Ovary (tissue), 3 donors: ENCODE results near the gene CFAP206.

Source experiments
- EP300 ChIP-seq: sonication (generic); formaldehyde crosslinking; IDR thresholded peaks from one replicate; pipeline ENCODE4 v1.6.1; 2017; ENCODE audit warnings: antibody characterized with exemption
- POLR2A ChIP-seq: fragments of 450-650 bp; IDR thresholded peaks from one replicate; pipeline ENCODE4 v1.6.1; 2017; ENCODE audit warnings: antibody characterized with exemption, mild to moderate bottlenecking, moderate library complexity
- TF ChIP-seq, protein P1 (sequence below), 3 donors: fragments of 450-650 bp in 2 of 3; fragments of 200-600 bp in 1 of 3; IDR thresholded peaks; one replicate each; pipeline versions ENCODE4 v1.5.1 to v1.8.0; 2016 to 2022; ENCODE audit warnings: antibody characterized with exemption in 3 of 3, mild to moderate bottlenecking in 1 of 3
- donor health status: DM: no; HTN: no; CAD: no.

DNA sequence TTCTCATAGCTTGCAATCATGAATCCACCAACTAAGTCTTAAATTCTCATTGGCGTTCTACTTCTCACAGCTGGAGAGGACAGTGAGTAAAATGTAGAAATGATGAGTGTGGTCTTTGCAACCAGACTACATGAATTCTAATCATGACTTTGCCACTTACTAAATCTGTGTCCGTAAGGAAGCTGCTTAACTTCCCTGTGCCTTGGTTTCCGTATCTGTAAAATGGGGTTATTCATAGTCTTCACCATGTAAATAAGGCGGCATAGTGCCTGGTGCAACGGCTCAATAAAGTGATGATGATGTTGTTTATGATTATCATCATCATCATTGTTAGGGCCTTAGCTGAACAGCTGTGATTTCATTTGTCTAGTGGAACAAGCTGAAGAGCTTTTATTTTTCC is 12.6 kb downstream of the CFAP206 start:
- TF ChIP-seq POLR2A, result no peak
- TF ChIP-seq EP300, result no peak
- TF ChIP-seq, protein P1, sequence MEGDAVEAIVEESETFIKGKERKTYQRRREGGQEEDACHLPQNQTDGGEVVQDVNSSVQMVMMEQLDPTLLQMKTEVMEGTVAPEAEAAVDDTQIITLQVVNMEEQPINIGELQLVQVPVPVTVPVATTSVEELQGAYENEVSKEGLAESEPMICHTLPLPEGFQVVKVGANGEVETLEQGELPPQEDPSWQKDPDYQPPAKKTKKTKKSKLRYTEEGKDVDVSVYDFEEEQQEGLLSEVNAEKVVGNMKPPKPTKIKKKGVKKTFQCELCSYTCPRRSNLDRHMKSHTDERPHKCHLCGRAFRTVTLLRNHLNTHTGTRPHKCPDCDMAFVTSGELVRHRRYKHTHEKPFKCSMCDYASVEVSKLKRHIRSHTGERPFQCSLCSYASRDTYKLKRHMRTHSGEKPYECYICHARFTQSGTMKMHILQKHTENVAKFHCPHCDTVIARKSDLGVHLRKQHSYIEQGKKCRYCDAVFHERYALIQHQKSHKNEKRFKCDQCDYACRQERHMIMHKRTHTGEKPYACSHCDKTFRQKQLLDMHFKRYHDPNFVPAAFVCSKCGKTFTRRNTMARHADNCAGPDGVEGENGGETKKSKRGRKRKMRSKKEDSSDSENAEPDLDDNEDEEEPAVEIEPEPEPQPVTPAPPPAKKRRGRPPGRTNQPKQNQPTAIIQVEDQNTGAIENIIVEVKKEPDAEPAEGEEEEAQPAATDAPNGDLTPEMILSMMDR (IDR thresholded peaks at IDR 0.05), result no peak
